Tracheal epithelial cell (primary cell): ENCODE data around the gene ARPP19. TPM values are rescaled to one million over a fixed set of nuclear protein-coding genes. Genes with fewer than 3 reads are reported as not detected.

Experiments used
- total RNA-seq: library from RNA; depleted of rRNA; stranded (reverse); fragments of >200 nt; gene quantifications from 2 replicates; pipeline ENCODE4 v1.2.1, GENCODE V29; 2014

Gene ARPP19, protein sequence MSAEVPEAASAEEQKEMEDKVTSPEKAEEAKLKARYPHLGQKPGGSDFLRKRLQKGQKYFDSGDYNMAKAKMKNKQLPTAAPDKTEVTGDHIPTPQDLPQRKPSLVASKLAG
- 152 and 211 TPM in 2 replicates for total RNA-seq

DNA sequence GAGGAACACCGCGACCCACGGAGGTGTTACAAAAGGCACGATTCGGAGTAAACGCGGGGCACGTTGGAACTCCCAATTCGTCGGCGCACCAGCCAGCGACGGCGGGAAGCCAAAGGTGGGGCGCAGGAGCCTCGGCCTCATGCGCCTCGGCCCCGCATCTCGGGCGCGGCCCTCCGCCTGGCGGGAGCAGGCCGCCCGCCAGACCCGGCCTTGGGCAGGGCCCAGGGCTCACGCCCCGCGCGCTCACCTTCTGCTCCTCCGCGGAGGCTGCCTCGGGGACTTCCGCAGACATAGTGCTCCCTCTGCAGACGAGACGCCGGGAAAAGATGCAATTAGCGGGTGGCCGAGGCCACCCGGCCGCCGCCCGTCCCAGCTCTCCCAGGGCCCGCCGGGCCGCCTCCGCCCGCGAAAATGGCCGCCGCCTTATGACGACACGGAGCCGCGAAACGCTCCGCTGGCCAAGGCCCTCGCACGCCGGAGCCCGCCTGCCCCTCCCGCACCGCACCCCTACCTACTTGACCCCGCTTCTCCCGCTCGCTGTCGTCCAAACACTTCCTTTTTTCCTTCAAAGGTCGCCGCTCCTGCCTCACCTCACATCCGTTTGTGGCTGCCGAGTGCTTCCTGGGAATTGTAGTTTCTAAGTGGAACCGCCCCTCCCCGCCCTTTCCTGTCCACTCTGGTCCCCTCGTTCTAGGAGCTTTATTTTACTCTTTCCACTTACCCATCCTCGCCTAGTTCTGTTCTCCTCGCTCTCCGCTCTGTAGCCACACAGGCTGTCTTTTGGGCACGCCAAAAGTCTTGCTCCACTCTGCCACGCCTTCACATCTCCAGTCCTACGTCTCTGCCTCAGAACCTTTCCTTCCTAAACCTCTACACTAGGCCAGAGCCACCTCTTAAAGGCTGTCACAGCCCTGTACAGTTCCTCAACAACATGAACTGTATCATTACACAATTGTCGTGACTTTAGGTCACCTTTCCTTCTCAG lies at the start of gene ARPP19:
Gene ARPP19 (minus strand): TSS at position 430 of the 985 bp plus-strand sequence. CDS start 138 bp downstream, at position 292.

DNA sequence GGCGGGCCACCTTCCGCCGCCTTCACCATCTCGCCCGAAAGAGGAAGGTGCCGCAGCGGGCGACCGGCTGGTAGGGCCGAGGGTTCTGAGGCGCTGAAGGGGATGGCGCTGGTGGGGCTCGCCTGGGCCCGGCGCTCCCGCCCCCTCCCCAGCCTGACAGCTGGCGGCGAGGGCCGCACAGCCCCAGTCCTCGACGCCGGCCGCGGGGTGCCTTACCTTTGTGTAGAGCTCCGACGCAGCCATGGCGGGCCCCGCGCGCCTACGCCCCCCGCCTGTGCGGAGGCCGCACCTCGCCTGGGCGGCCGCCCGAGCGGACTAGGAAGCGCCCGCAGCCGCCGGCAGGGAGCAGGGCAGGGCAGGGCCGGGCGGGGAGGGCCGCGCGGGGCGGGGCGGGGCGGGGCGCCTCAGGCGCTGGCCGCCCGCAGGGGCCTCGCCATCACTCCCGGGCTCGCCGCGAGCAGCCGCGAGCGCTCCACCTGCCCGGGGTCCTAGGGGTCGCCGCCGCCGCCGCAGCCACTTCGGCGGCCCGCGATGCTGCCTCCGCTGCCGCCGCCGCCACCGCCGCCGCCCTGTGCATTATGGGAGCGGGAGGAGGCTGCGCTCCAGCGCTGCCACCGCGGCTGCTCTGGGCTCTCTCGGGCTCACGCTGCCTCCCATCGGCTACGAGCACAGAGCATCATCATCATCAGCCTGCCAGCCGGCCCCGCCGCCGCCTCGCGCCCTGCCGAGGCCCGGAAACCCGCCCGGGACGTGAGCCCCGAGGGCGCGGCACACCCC lies 40.1 kb downstream of the ARPP19 start, which contains the start of gene MYO5A:
Gene MYO5A (minus strand): TSS at position 317 of the 777 bp plus-strand sequence. CDS start 74 bp downstream, at position 243.

Other genes starting within 250 kb of the ARPP19 start
- 28.4 and 50.1 TPM in 2 replicates for gene MYO5A, start 40.1 kb downstream of the ARPP19 start, total RNA-seq
- 8.7 and 19.0 TPM in 2 replicates for gene ATOSA, start 110.4 kb upstream of the ARPP19 start, total RNA-seq
- gene ONECUT1, start 221.3 kb upstream of the ARPP19 start, total RNA-seq: not detected in 2 replicates